Gastrocnemius medialis (tissue), 4 donors: ENCODE results near the gene CCDC57. TPM values are rescaled to one million over a fixed set of nuclear protein-coding genes. Genes with fewer than 3 reads are reported as not detected.
A peak's percentile ranks its signal among the peaks of the same experiment; 100 is the strongest.

Experiments
- ATAC-seq, 2 donors: fragments of 150-250 bp; one replicate each; pipeline ENCODE4 v1.9.1; 2016
- DNase-seq, 2 donors: peaks; one replicate each; pipeline ENCODE4 v3.0.0-alpha.2; 2019
- H3K27ac ChIP-seq, 4 donors: fragments of 200-600 bp; sonication (generic); 1 replicate in 1 of 4; 2 replicates in 3 of 4; pipeline ENCODE4 v1.5.1; 2016 to 2018; ENCODE audit warnings: mild to moderate bottlenecking in 2 of 4, moderate library complexity in 1 of 4
- H3K27me3 ChIP-seq, 3 donors: fragments of 200-600 bp; sonication (generic) in 2 of 3; 1 replicate in 1 of 3; 2 replicates in 2 of 3; pipeline versions ENCODE4 v1.5.1 to v1.6.0; 2016 to 2019; ENCODE audit warnings: mild to moderate bottlenecking in 1 of 3, moderate library complexity in 1 of 3
- H3K36me3 ChIP-seq, 2 donors: fragments of 200-600 bp; sonication (generic) in 1 of 2; one replicate each; pipeline ENCODE4 v1.5.1; 2017 to 2018
- H3K4me1 ChIP-seq, 2 donors: fragments of 200-600 bp; sonication (generic) in 1 of 2; one replicate each; pipeline ENCODE4 v1.5.1; 2016 to 2017; ENCODE audit warnings: mild to moderate bottlenecking in 2 of 2
- H3K4me3 ChIP-seq, 4 donors: fragments of 200-600 bp; sonication (generic) in 3 of 4; 1 replicate in 1 of 4; 2 replicates in 3 of 4; pipeline ENCODE4 v1.5.1; 2016 to 2019; ENCODE audit warnings: mild to moderate bottlenecking in 2 of 4
- H3K9me3 ChIP-seq, 3 donors: fragments of 200-600 bp; sonication (generic) in 2 of 3; 1 replicate in 1 of 3; 2 replicates in 2 of 3; pipeline ENCODE4 v1.5.1; 2016 to 2019
- POLR2A ChIP-seq, 2 donors: fragments of 450-650 bp; IDR thresholded peaks; one replicate each; pipeline ENCODE4 v1.6.1; 2017; ENCODE audit warnings: antibody characterized with exemption in 2 of 2, mild to moderate bottlenecking in 2 of 2, moderate library complexity in 2 of 2
- in situ Hi-C, 4 donors: fragments of 200-750 bp; cut with MboI; loops; one replicate each; pipeline versions ENCODE4 v1.15.0 to v1.8.0; 2017; ENCODE audit warnings: low sequenced_read_pairs in 4 of 4
- intact Hi-C: fragments of 100-400 bp; cut with DNase I; formaldehyde crosslinking; loops from one replicate; pipeline ENCODE4 v1.15.1; 2023; ENCODE audit warnings: low total_unique reads
- total RNA-seq, 4 donors: library from RNA; depleted of rRNA; stranded (reverse); fragments of >200 nt; gene quantifications; one replicate each; pipeline versions ENCODE4 v1.1.0 to v1.2.3, GENCODE V29; 2016
- TF ChIP-seq, protein P1 (sequence below), 5 experiments: fragments of 450-650 bp in 3 of 5; fragments of 200-600 bp in 2 of 5; sonication (generic) in 2 of 5; IDR thresholded peaks in 4 of 5; conservative IDR thresholded peaks in 1 of 5; 1 replicate in 4 of 5; 2 replicates in 1 of 5; pipeline ENCODE4 v1.5.1; 2016 to 2019; ENCODE audit warnings: antibody characterized with exemption in 5 of 5, mild to moderate bottlenecking in 3 of 5, moderate library complexity in 3 of 5

CCDC57 gene
- total RNA-seq, 4 donors from 2014 or later = 3.7 to 11.3 (median 5.1) TPM

DNA sequence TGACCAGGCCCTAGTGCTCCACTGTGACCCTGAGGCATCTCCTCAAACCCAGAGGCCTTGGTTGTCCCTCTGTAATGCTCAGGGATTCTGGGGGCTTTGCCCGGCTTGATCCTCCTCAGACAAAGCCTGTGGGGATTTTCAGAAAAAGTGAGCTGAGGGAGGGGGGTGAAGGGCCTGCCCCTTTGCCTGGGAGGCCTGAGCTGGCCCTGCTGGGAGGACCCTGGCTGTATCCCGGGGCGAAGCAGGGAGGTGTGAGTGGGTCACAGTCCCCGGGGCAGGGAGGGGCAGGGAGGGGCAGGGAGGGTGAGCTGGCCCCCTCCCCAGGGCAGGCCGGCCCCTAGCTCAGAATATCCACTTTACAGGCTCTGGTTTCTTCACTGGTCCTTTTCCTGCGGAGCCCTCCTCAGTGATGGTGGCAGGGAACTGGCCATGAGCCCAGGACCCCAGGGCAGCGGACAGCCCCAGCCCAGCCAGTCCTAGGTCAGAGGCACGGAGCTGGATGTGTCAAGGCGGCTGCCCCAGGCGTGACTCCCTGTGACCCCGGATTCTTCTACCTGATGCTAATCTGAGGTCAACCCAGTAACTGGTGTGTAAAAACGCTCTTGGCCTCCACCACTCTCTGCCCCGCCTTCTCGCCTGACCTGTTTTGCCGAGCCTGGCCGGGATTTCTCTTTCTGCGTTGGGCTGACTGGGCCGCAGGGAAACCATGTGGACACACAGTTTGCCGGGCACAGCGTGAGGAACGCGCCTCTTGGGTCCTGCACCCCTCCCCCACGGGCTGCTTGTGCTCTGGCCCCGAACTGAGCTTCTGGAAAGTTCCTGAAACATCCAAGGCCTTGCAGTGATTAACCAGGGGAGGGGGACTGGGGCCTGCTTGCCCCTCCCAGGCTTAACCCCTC, 108.8 kb downstream of the CCDC57 start:
- Histone ChIP-seq H3K27ac (peak overlapping the region; percentile 61 to 96 (median 88)), H3K9me3 (no peaks in the 10 kb centered on the region), H3K27me3 (no peaks in the 10 kb centered on the region), H3K4me1 (peaks cover 31 to 47% of the 10 kb centered on the region in 2 donors), H3K4me3 (no peak overlapping the region), H3K36me3 (no peaks in the 10 kb centered on the region)
- TF ChIP-seq, protein P1, sequence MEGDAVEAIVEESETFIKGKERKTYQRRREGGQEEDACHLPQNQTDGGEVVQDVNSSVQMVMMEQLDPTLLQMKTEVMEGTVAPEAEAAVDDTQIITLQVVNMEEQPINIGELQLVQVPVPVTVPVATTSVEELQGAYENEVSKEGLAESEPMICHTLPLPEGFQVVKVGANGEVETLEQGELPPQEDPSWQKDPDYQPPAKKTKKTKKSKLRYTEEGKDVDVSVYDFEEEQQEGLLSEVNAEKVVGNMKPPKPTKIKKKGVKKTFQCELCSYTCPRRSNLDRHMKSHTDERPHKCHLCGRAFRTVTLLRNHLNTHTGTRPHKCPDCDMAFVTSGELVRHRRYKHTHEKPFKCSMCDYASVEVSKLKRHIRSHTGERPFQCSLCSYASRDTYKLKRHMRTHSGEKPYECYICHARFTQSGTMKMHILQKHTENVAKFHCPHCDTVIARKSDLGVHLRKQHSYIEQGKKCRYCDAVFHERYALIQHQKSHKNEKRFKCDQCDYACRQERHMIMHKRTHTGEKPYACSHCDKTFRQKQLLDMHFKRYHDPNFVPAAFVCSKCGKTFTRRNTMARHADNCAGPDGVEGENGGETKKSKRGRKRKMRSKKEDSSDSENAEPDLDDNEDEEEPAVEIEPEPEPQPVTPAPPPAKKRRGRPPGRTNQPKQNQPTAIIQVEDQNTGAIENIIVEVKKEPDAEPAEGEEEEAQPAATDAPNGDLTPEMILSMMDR (IDR thresholded peaks at IDR 0.05 in 4 of 5, conservative IDR thresholded peaks at IDR 0.05 in 1 of 5) = no peak
- TF ChIP-seq POLR2A (IDR thresholded peaks at IDR 0.05) = no peak
- peak in 1 of 2 donors; percentile 78 for DNase-seq
- in situ Hi-C loops (no loop called here), intact Hi-C loops (no loop called here)
- peak in 1 of 2 donors; percentile 3 for ATAC-seq

- Histone ChIP-seq H3K27ac (peak overlapping the region; percentile 81 to 96 (median 90)), H3K4me1 (peaks cover 31 to 41% of the 10 kb centered on the region in 2 donors), H3K27me3 (no peaks in the 10 kb centered on the region), H3K9me3 (no peaks in the 10 kb centered on the region), H3K4me3 (no peak overlapping the region), H3K36me3 (no peaks in the 10 kb centered on the region)
- intact Hi-C loops = no loop called here
- ATAC-seq = no peak
- in situ Hi-C loops = no loop called here
- peak in 1 of 2 donors; percentile 75 for DNase-seq
- TF ChIP-seq, protein P1 (IDR thresholded peaks at IDR 0.05 in 4 of 5, conservative IDR thresholded peaks at IDR 0.05 in 1 of 5) = no peak
- TF ChIP-seq POLR2A (IDR thresholded peaks at IDR 0.05) = no peak
Observed at GRCh38 chr17:82101767-82102679, 110.6 kb downstream of the CCDC57 start.

- Histone ChIP-seq H3K4me1 (peaks cover 32 to 39% of the 10 kb centered on the region in 2 donors), H3K27me3 (no peaks in the 10 kb centered on the region), H3K4me3 (no peak overlapping the region), H3K27ac (peak overlapping the region; percentile 81 to 96 (median 90)), H3K9me3 (no peaks in the 10 kb centered on the region), H3K36me3 (no peaks in the 10 kb centered on the region)
- peak in 1 of 2 donors; percentile 20 for TF ChIP-seq POLR2A (IDR thresholded peaks at IDR 0.05)
- TF ChIP-seq, protein P1 (IDR thresholded peaks at IDR 0.05 in 4 of 5, conservative IDR thresholded peaks at IDR 0.05 in 1 of 5) = no peak
- intact Hi-C loops (no loop called here), in situ Hi-C loops (no loop called here)
- ATAC-seq (peak; percentile 23 to 24), DNase-seq (peak; percentile 71 to 85)
Observed at GRCh38 chr17:82101301-82101715, 111.3 kb downstream of the CCDC57 start.

DNA sequence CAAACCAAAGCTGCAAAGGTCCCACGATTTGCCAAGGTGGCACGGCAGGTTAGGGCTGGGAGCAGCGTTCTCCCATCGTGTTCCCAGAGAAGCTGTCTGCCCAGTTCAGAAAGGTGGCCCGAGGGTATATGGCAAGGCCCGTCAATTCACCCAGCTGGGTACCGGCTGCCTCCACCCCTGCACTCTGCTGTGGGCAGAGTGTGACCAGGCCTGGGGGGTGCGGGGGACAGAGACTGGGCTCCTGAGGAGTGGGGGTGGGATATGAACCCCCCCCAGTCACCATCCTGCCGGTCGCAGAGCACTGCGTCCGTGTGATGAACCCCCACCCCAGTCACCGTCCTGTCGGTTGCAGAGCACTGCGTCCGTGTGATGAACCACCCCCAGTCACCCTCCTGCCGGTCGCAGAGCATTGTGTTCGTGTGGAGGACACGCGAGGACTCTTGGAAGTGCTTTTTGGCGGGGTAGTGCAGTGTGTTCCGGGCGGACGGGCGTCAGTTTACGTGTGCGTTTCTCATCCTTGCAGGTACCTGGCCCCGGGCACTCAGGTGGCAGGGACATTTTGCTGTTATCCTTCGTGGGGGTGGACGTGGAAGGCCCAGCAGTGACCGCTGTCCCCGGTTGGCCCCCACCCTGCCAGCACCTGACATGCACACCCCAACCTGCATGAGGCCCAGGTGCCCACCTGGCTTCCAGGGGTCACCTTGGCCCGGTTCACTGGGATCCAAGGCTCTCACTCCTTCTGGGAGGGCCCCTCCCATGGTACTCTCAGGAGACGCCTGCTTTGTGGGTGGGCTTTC, 111.9 kb downstream of the CCDC57 start:
- intact Hi-C loops (no loop called here), in situ Hi-C loops (no loop called here)
- DNase-seq (peak in 1 of 2 donors; percentile 51), ATAC-seq (no peak)
- Histone ChIP-seq H3K27ac (peak overlapping the region; percentile 81 to 96 (median 90)), H3K4me1 (peaks cover 30 to 33% of the 10 kb centered on the region in 2 donors), H3K27me3 (no peaks in the 10 kb centered on the region), H3K36me3 (peaks cover 0 to 4% of the 10 kb centered on the region in 2 donors), H3K4me3 (no peak overlapping the region), H3K9me3 (no peaks in the 10 kb centered on the region)
- TF ChIP-seq, protein P1 (IDR thresholded peaks at IDR 0.05 in 4 of 5, conservative IDR thresholded peaks at IDR 0.05 in 1 of 5) = no peak
- TF ChIP-seq POLR2A (IDR thresholded peaks at IDR 0.05) = no peak
